ENCODE data around the gene ZNF25. TPM values are rescaled to one million over a fixed set of nuclear protein-coding genes. Genes with fewer than 3 reads are reported as not detected.
"Not testable (repeated sequence)": the region's sequence is repeated elsewhere in the genome, so short reads cannot be mapped to it uniquely, and the experiment has no call there.

Gene ZNF25
- total and polyA plus RNA-seq, 4 donors, result 25.8 to 63.6 (median 34.7) TPM

GRCh38 chr10:37952926-37953325, 23.5 kb downstream of the ZNF25 start:
- H3K9me3 ChIP-seq (ENCODE audit: control insufficient read depth, insufficient read depth, low read length), result no peaks in the 10 kb centered on the region
- no peaks in the 10 kb centered on the region for H3K27me3 ChIP-seq (ENCODE audit: control insufficient read depth, insufficient read depth, low read length)
- H3K36me3 ChIP-seq (ENCODE audit: control insufficient read depth, insufficient read depth, low read length), result peaks cover 22% of the 10 kb centered on the region
- no peak overlapping the region for H3K4me3 ChIP-seq (ENCODE audit: low read depth, low read length)
- H3K4me1 ChIP-seq (ENCODE audit: control insufficient read depth, insufficient read depth, low read length), result no peaks in the 10 kb centered on the region
- no peak overlapping the region for H3K27ac ChIP-seq (ENCODE audit: low read depth, low read length)
- WGBS (ENCODE audit: insufficient coverage), result 100% methylated on average over 1 of the region's 3 CpGs
- DNase-seq (ENCODE audit: low read depth in 4 of 6, low spot score in 6 of 6), result no peak

GRCh38 chr10:37952043-37952755, 24.2 kb downstream of the ZNF25 start:
- Histone ChIP-seq H3K4me3 (ENCODE audit: low read depth, low read length) (no peak overlapping the region), H3K36me3 (ENCODE audit: control insufficient read depth, insufficient read depth, low read length) (peaks cover 22% of the 10 kb centered on the region), H3K9me3 (ENCODE audit: control insufficient read depth, insufficient read depth, low read length) (no peaks in the 10 kb centered on the region), H3K27ac (ENCODE audit: low read depth, low read length) (no peak overlapping the region), H3K27me3 (ENCODE audit: control insufficient read depth, insufficient read depth, low read length) (no peaks in the 10 kb centered on the region), H3K4me1 (ENCODE audit: control insufficient read depth, insufficient read depth, low read length) (no peaks in the 10 kb centered on the region)
- no peak for DNase-seq (ENCODE audit: low read depth in 4 of 6, low spot score in 6 of 6)
- WGBS (ENCODE audit: insufficient coverage), result no CpG with 5 or more reads among the region's 2 CpGs

- no peaks in the 10 kb centered on the region for H3K4me1 ChIP-seq (ENCODE audit: control insufficient read depth, insufficient read depth, low read length)
- WGBS (ENCODE audit: insufficient coverage), result 100% methylated on average over 1 of the region's 3 CpGs
- no peak overlapping the region for H3K4me3 ChIP-seq (ENCODE audit: low read depth, low read length)
- DNase-seq (ENCODE audit: low read depth in 4 of 6, low spot score in 6 of 6), result no peak
- no peak overlapping the region for H3K27ac ChIP-seq (ENCODE audit: low read depth, low read length)
- H3K36me3 ChIP-seq (ENCODE audit: control insufficient read depth, insufficient read depth, low read length), result peaks cover 12% of the 10 kb centered on the region
- no peaks in the 10 kb centered on the region for H3K27me3 ChIP-seq (ENCODE audit: control insufficient read depth, insufficient read depth, low read length)
- H3K9me3 ChIP-seq (ENCODE audit: control insufficient read depth, insufficient read depth, low read length), result no peaks in the 10 kb centered on the region
Measured at GRCh38 chr10:37948210-37948609, 28.2 kb downstream of the ZNF25 start.

DNA sequence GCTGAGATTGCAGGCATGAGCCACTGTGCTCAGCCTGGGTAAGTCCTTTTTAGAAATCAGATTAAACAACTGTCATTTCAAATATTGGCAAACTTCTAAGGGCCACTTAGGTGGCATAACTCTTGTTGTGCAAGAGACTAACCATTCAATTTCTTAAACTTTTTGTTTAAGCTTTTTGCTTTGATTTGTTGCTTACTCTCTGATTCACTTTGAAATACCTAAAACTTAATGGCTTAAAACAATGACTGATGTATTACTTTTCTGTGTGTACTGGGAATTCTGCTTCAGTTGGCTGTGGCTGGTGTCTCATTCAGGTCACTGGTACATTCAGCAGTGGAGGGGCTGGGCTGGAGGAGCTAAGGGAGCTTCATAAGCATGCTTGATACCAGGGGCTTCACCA, 28.9 kb downstream of the ZNF25 start:
- Histone ChIP-seq H3K27me3 (ENCODE audit: control insufficient read depth, insufficient read depth, low read length) (no peaks in the 10 kb centered on the region), H3K27ac (ENCODE audit: low read depth, low read length) (no peak overlapping the region), H3K4me3 (ENCODE audit: low read depth, low read length) (no peak overlapping the region), H3K36me3 (ENCODE audit: control insufficient read depth, insufficient read depth, low read length) (peaks cover 12% of the 10 kb centered on the region), H3K4me1 (ENCODE audit: control insufficient read depth, insufficient read depth, low read length) (no peaks in the 10 kb centered on the region), H3K9me3 (ENCODE audit: control insufficient read depth, insufficient read depth, low read length) (no peaks in the 10 kb centered on the region)
- DNase-seq (ENCODE audit: low read depth in 4 of 6, low spot score in 6 of 6), result no peak

DNA sequence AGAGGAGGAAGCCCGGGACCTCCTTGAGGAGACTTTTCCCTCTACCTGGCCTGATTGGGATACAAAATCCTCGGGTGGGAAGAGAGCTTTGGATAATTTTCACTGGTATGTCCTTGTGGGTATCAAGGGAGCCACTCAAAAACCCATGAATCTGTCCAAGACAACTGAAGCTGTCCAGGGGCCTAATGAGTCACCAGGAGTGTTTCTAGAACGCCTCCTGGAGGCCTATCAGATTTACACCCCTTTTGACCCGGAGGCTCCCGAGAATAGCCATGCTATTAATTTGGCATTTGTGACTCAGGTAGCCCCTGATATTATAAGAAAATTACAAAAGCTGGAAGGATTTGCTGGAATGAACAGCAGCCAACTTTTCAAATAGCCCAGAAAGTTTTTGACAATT, 38.6 kb downstream of the ZNF25 start:
- no peaks in the 10 kb centered on the region for H3K27me3 ChIP-seq (ENCODE audit: control insufficient read depth, insufficient read depth, low read length)
- no peak overlapping the region for H3K4me3 ChIP-seq (ENCODE audit: low read depth, low read length)
- no peaks in the 10 kb centered on the region for H3K36me3 ChIP-seq (ENCODE audit: control insufficient read depth, insufficient read depth, low read length)
- H3K9me3 ChIP-seq (ENCODE audit: control insufficient read depth, insufficient read depth, low read length), result no peaks in the 10 kb centered on the region
- no peak for DNase-seq (ENCODE audit: low read depth in 4 of 6, low spot score in 6 of 6)
- 29% methylated on average over 1 of the region's 5 CpGs for WGBS (ENCODE audit: insufficient coverage)
- H3K27ac ChIP-seq (ENCODE audit: low read depth, low read length), result no peak overlapping the region
- H3K4me1 ChIP-seq (ENCODE audit: control insufficient read depth, insufficient read depth, low read length), result no peaks in the 10 kb centered on the region

GRCh38 chr10:37934791-37935190, 41.7 kb downstream of the ZNF25 start:
- H3K27me3 ChIP-seq (ENCODE audit: control insufficient read depth, insufficient read depth, low read length), result no peaks in the 10 kb centered on the region
- H3K9me3 ChIP-seq (ENCODE audit: control insufficient read depth, insufficient read depth, low read length), result peaks cover 2% of the 10 kb centered on the region
- H3K27ac ChIP-seq (ENCODE audit: low read depth, low read length), result no peak overlapping the region
- no peak overlapping the region for H3K4me3 ChIP-seq (ENCODE audit: low read depth, low read length)
- no peak for DNase-seq (ENCODE audit: low read depth in 4 of 6, low spot score in 6 of 6)
- no peaks in the 10 kb centered on the region for H3K36me3 ChIP-seq (ENCODE audit: control insufficient read depth, insufficient read depth, low read length)
- no peaks in the 10 kb centered on the region for H3K4me1 ChIP-seq (ENCODE audit: control insufficient read depth, insufficient read depth, low read length)
- WGBS (ENCODE audit: insufficient coverage), result no CpG with 5 or more reads among the region's 2 CpGs

DNA sequence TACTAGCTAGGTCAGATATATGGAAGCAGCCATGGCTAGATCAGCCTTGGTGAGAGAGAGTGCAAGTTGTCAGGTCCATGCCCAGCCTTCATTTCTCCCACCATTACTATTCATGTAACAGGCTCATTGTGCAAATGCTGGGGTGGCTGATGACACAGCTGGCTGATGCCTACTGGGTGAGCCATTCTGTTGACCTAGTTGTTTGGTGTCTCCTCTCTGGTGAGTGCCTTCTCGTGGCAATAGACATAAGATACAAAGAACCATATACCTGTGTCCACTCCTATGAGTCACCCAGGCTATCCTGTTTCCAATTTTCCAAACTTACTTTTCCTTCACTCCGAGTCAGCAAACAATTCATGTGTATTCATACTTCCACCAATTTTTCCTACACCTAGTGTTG, 46.0 kb downstream of the ZNF25 start:
- WGBS (ENCODE audit: insufficient coverage), result 50% methylated on average over 1 of the region's 2 CpGs

DNA sequence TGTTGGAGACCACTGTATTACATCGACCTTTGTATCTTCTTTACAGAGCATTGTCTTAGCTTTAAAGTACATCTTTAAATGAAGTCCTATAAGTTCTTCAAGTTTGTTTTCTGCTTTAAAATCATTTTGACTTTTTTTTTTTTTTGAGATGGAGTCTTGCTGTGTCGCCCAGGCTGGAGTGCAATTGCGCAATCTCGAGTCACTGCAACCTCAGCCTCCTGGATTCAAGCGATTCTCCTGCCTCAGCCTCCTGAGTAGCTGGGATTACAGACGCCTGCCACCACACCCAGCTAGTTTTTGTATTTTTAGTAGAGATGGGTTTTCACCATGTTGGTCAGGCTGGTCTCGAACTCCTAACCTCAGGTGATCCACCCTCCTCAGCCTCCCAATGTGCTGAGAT, 68.3 kb downstream of the ZNF25 start:
- H3K27me3 ChIP-seq (ENCODE audit: control insufficient read depth, insufficient read depth, low read length); H3K4me3 ChIP-seq (ENCODE audit: low read depth, low read length); H3K36me3 ChIP-seq (ENCODE audit: control insufficient read depth, insufficient read depth, low read length); H3K27ac ChIP-seq (ENCODE audit: low read depth, low read length); DNase-seq (ENCODE audit: low read depth in 4 of 6, low spot score in 6 of 6); H3K9me3 ChIP-seq (ENCODE audit: control insufficient read depth, insufficient read depth, low read length); H3K4me1 ChIP-seq (ENCODE audit: control insufficient read depth, insufficient read depth, low read length): not testable (repeated sequence)
- WGBS (ENCODE audit: insufficient coverage), result 76% methylated on average over 3 of the region's 7 CpGs

More for the DNA sequence above, 46.0 kb downstream of the ZNF25 start:
- Histone ChIP-seq H3K4me1 (ENCODE audit: control insufficient read depth, insufficient read depth, low read length) (no peaks in the 10 kb centered on the region), H3K9me3 (ENCODE audit: control insufficient read depth, insufficient read depth, low read length) (peaks cover 2% of the 10 kb centered on the region), H3K4me3 (ENCODE audit: low read depth, low read length) (no peak overlapping the region), H3K36me3 (ENCODE audit: control insufficient read depth, insufficient read depth, low read length) (no peaks in the 10 kb centered on the region), H3K27ac (ENCODE audit: low read depth, low read length) (no peak overlapping the region), H3K27me3 (ENCODE audit: control insufficient read depth, insufficient read depth, low read length) (no peaks in the 10 kb centered on the region)
- no peak for DNase-seq (ENCODE audit: low read depth in 4 of 6, low spot score in 6 of 6)

GRCh38 chr10:37906382-37906781, 70.1 kb downstream of the ZNF25 start:
- Histone ChIP-seq H3K4me3 (ENCODE audit: low read depth, low read length) (no peak overlapping the region), H3K36me3 (ENCODE audit: control insufficient read depth, insufficient read depth, low read length) (no peaks in the 10 kb centered on the region), H3K4me1 (ENCODE audit: control insufficient read depth, insufficient read depth, low read length) (no peaks in the 10 kb centered on the region), H3K27ac (ENCODE audit: low read depth, low read length) (no peak overlapping the region), H3K9me3 (ENCODE audit: control insufficient read depth, insufficient read depth, low read length) (no peaks in the 10 kb centered on the region), H3K27me3 (ENCODE audit: control insufficient read depth, insufficient read depth, low read length) (no peaks in the 10 kb centered on the region)
- no CpG with 5 or more reads among the region's 2 CpGs for WGBS (ENCODE audit: insufficient coverage)
- DNase-seq (ENCODE audit: low read depth in 4 of 6, low spot score in 6 of 6), result no peak
